Measurements from ENCODE around the gene MYADM. TPM values are rescaled to one million over a fixed set of nuclear protein-coding genes. Genes with fewer than 3 reads are reported as not detected.

Gene MYADM
- total RNA-seq, 4 donors from 2014 or later: 22.7 to 386 (median 77.4) TPM

- H3K9me3 ChIP-seq: no peaks in the 10 kb centered on the region
- H3K4me3 ChIP-seq: no peak overlapping the region
- no peaks in the 10 kb centered on the region for H3K36me3 ChIP-seq
- no peak for DNase-seq
- TF ChIP-seq CTCF (IDR thresholded peaks at IDR 0.05) (no peak), POLR2A (IDR thresholded peaks at IDR 0.05) (no peak)
- intact Hi-C loops (cut with DNase I; ENCODE audit: low total_unique reads): no loop called here
- peaks cover 0 to 16% of the 10 kb centered on the region in 2 donors for H3K4me1 ChIP-seq
- H3K27me3 ChIP-seq: peaks cover 25 to 33% of the 10 kb centered on the region in 2 donors
- no peak overlapping the region for H3K27ac ChIP-seq
These were observed 15.6 kb downstream of the MYADM start for GRCh38 chr19:53883231-53883661.

GRCh38 chr19:53883741-53884140 is 16.1 kb downstream of the MYADM start:
- no peak for DNase-seq
- intact Hi-C loops (cut with DNase I; ENCODE audit: low total_unique reads): no loop called here
- H3K36me3 ChIP-seq: no peaks in the 10 kb centered on the region
- no peaks in the 10 kb centered on the region for H3K9me3 ChIP-seq
- peaks cover 0 to 15% of the 10 kb centered on the region in 2 donors for H3K4me1 ChIP-seq
- no peak for TF ChIP-seq CTCF (IDR thresholded peaks at IDR 0.05)
- TF ChIP-seq POLR2A (IDR thresholded peaks at IDR 0.05): no peak
- no peak overlapping the region for H3K4me3 ChIP-seq
- H3K27ac ChIP-seq: no peak overlapping the region
- H3K27me3 ChIP-seq: peaks cover 25 to 33% of the 10 kb centered on the region in 2 donors

GRCh38 chr19:53884256-53884655 is 16.6 kb downstream of the MYADM start:
- H3K36me3 ChIP-seq: no peaks in the 10 kb centered on the region
- no peak overlapping the region for H3K27ac ChIP-seq
- DNase-seq: no peak
- intact Hi-C loops (cut with DNase I; ENCODE audit: low total_unique reads): no loop called here
- H3K4me1 ChIP-seq: peaks cover 0 to 11% of the 10 kb centered on the region in 2 donors
- H3K9me3 ChIP-seq: no peaks in the 10 kb centered on the region
- H3K27me3 ChIP-seq: peaks cover 25 to 28% of the 10 kb centered on the region in 2 donors
- H3K4me3 ChIP-seq: no peak overlapping the region
- TF ChIP-seq CTCF (IDR thresholded peaks at IDR 0.05): no peak
- TF ChIP-seq POLR2A (IDR thresholded peaks at IDR 0.05): no peak

- H3K27ac ChIP-seq: no peak overlapping the region
- DNase-seq: no peak
- H3K4me3 ChIP-seq: no peak overlapping the region
- peaks cover 0 to 11% of the 10 kb centered on the region in 2 donors for H3K4me1 ChIP-seq
- intact Hi-C loops (cut with DNase I; ENCODE audit: low total_unique reads): no loop called here
- H3K36me3 ChIP-seq: no peaks in the 10 kb centered on the region
- no peaks in the 10 kb centered on the region for H3K9me3 ChIP-seq
- peaks cover 25 to 28% of the 10 kb centered on the region in 2 donors for H3K27me3 ChIP-seq
- TF ChIP-seq CTCF (IDR thresholded peaks at IDR 0.05): no peak
- TF ChIP-seq POLR2A (IDR thresholded peaks at IDR 0.05): no peak
These were observed 17.4 kb downstream of the MYADM start for GRCh38 chr19:53885036-53885435.

GRCh38 chr19:53892301-53892980 is 24.8 kb downstream of the MYADM start:
- intact Hi-C loops (cut with DNase I; ENCODE audit: low total_unique reads): no loop called here
- Histone ChIP-seq H3K4me1 (no peaks in the 10 kb centered on the region), H3K4me3 (no peak overlapping the region), H3K27me3 (no peaks in the 10 kb centered on the region), H3K9me3 (no peaks in the 10 kb centered on the region), H3K27ac (no peak overlapping the region), H3K36me3 (no peaks in the 10 kb centered on the region)
- no peak for DNase-seq
- TF ChIP-seq CTCF (IDR thresholded peaks at IDR 0.05) (no peak), POLR2A (IDR thresholded peaks at IDR 0.05) (no peak)

All from uterus (tissue), 4 donors.